ENCODE measurements around the gene CHRNA10. TPM values are rescaled to one million over a fixed set of nuclear protein-coding genes. Genes with fewer than 3 reads are reported as not detected.

Gene CHRNA10
- total and polyA plus RNA-seq, 10 donors, result 0.85 to 5.0 (median 2.0) TPM

DNA sequence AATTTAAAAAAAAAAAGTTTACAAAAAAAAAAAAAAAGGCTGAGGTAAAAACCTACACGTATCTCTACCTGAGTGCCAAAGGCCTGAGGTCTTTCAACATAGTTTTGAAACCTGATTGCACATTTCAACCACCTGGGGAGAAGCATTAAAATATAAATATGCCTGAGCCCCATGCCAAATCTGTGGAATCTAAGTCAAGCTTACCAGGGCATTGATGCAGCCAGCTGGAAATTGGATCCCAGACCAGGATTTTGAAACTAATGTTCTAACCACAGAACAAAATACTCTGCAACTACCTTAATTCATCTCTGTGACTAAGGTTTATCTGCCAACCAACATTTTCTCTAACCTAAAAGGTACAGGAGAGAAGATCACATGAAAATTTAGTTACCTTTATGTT, 38.8 kb upstream of the CHRNA10 start:
- Histone ChIP-seq H3K36me3 (peaks cover 11 to 98% (median 83%) of the 10 kb centered on the region in 6 donors), H3K9me3 (no peaks in the 10 kb centered on the region), H3K4me1 (peaks cover 0 to 5% (median 0%) of the 10 kb centered on the region in 6 donors), H3K27ac (no peak overlapping the region), H3K4me3 (no peak overlapping the region), H3K27me3 (replicated peaks in 1 of 7) (no peaks in the 10 kb centered on the region)
- WGBS, 5 donors, result 58 to 94% (median 81%) methylated on average over 1 of the region's 1 CpG
- no peak for TF ChIP-seq POLR2A (IDR thresholded peaks at IDR 0.05)
- no peak for TF ChIP-seq CTCF (IDR thresholded peaks at IDR 0.05 in 8 of 11, conservative IDR thresholded peaks at IDR 0.05 in 3 of 11)
- TF ChIP-seq POLR2AphosphoS5 (IDR thresholded peaks at IDR 0.05), result no peak
- no peak for DNase-seq
- intact Hi-C loops (cut with DNase I; ENCODE audit: low total_unique reads), result loop anchor here (10.0 kb wide), 1 partner anchor 65 kb away; no protein-coding TSS in a partner anchor

GRCh38 chr11:3707176-3707575, 36.0 kb upstream of the CHRNA10 start:
- TF ChIP-seq POLR2AphosphoS5 (IDR thresholded peaks at IDR 0.05) (no peak), POLR2A (IDR thresholded peaks at IDR 0.05) (no peak), CTCF (IDR thresholded peaks at IDR 0.05 in 8 of 11, conservative IDR thresholded peaks at IDR 0.05 in 3 of 11) (no peak)
- H3K4me1 ChIP-seq, result peaks cover 0 to 5% (median 0%) of the 10 kb centered on the region in 6 donors
- peaks cover 0 to 98% (median 83%) of the 10 kb centered on the region in 6 donors for H3K36me3 ChIP-seq
- 91 to 98% (median 96%) methylated on average over 2 of the region's 2 CpGs for WGBS, 5 donors
- no peaks in the 10 kb centered on the region for H3K27me3 ChIP-seq (replicated peaks in 1 of 7)
- intact Hi-C loops (cut with DNase I; ENCODE audit: low total_unique reads), result no loop called here
- no peaks in the 10 kb centered on the region for H3K9me3 ChIP-seq
- no peak overlapping the region for H3K4me3 ChIP-seq
- no peak overlapping the region for H3K27ac ChIP-seq
- DNase-seq, result no peak

GRCh38 chr11:3703383-3703782, 32.2 kb upstream of the CHRNA10 start:
- TF ChIP-seq POLR2AphosphoS5 (IDR thresholded peaks at IDR 0.05), result no peak
- no peak for TF ChIP-seq CTCF (IDR thresholded peaks at IDR 0.05 in 8 of 11, conservative IDR thresholded peaks at IDR 0.05 in 3 of 11)
- TF ChIP-seq POLR2A (IDR thresholded peaks at IDR 0.05), result no peak
- no peaks in the 10 kb centered on the region for H3K27me3 ChIP-seq (replicated peaks in 1 of 7)
- H3K27ac ChIP-seq, result no peak overlapping the region
- no peak for DNase-seq
- no peak overlapping the region for H3K4me3 ChIP-seq
- H3K36me3 ChIP-seq, result peaks cover 7 to 100% (median 86%) of the 10 kb centered on the region in 6 donors
- no peaks in the 10 kb centered on the region for H3K9me3 ChIP-seq
- H3K4me1 ChIP-seq, result no peaks in the 10 kb centered on the region
- intact Hi-C loops (cut with DNase I; ENCODE audit: low total_unique reads), result no loop called here
- WGBS, 5 donors, result 91 to 99% (median 93%) methylated on average over 3 of the region's 3 CpGs

- TF ChIP-seq POLR2AphosphoS5 (IDR thresholded peaks at IDR 0.05) (no peak), POLR2A (IDR thresholded peaks at IDR 0.05) (no peak), CTCF (IDR thresholded peaks at IDR 0.05 in 8 of 11, conservative IDR thresholded peaks at IDR 0.05 in 3 of 11) (no peak)
- intact Hi-C loops (cut with DNase I; ENCODE audit: low total_unique reads), result no loop called here
- H3K36me3 ChIP-seq, result peaks cover 7 to 100% (median 92%) of the 10 kb centered on the region in 6 donors
- no peaks in the 10 kb centered on the region for H3K27me3 ChIP-seq (replicated peaks in 1 of 7)
- DNase-seq, result no peak
- no peak overlapping the region for H3K4me3 ChIP-seq
- no peaks in the 10 kb centered on the region for H3K9me3 ChIP-seq
- no peak overlapping the region for H3K27ac ChIP-seq
- H3K4me1 ChIP-seq, result no peaks in the 10 kb centered on the region
- WGBS, 5 donors, result 92 to 99% (median 93%) methylated on average over 2 of the region's 2 CpGs
Observed at GRCh38 chr11:3700910-3701309, 29.7 kb upstream of the CHRNA10 start.

All from spleen (tissue), 11 donors.